ENCODE measurements around the gene ZNF805. TPM values are rescaled to one million over a fixed set of nuclear protein-coding genes. Genes with fewer than 3 reads are reported as not detected.
"Not testable (repeated sequence)": the region's sequence is repeated elsewhere in the genome, so short reads cannot be mapped to it uniquely, and the experiment has no call there.

ZNF805 gene
- 1 to 10 TPM in 5 of 6 donors, not detected in 1; 3.4 to 5.9 (median 4.7) TPM for polyA plus RNA-seq (ENCODE audit: low read depth in 6 of 6)

- DNase-seq (peak; percentile 92), ATAC-seq (ENCODE audit: low read depth in 2 of 2) (peak; percentile 92 to 94)
- Mint-ChIP-seq H3K9me3 (peaks cover 0 to 3% (median 0%) of the 10 kb centered on the region in 7 donors), H3K27me3 (no peaks in the 10 kb centered on the region), H3K27ac (peak within 1 kb of the TSS; percentile 76 to 99 (median 97)), H3K4me3 (peak within 1 kb of the TSS; percentile 91 to 97 (median 95)), H3K36me3 (peaks cover 8 to 12% of the 10 kb centered on the region in 2 donors), H3K4me1 (peaks cover 20 to 41% (median 32%) of the 10 kb centered on the region in 3 donors)
Measured at GRCh38 chr19:57240311-57241090, at the start of gene ZNF805. Gene ZNF805 (plus strand): TSS chr19:57240632. CDS start chr19:57240892, 260 bp downstream.

DNA sequence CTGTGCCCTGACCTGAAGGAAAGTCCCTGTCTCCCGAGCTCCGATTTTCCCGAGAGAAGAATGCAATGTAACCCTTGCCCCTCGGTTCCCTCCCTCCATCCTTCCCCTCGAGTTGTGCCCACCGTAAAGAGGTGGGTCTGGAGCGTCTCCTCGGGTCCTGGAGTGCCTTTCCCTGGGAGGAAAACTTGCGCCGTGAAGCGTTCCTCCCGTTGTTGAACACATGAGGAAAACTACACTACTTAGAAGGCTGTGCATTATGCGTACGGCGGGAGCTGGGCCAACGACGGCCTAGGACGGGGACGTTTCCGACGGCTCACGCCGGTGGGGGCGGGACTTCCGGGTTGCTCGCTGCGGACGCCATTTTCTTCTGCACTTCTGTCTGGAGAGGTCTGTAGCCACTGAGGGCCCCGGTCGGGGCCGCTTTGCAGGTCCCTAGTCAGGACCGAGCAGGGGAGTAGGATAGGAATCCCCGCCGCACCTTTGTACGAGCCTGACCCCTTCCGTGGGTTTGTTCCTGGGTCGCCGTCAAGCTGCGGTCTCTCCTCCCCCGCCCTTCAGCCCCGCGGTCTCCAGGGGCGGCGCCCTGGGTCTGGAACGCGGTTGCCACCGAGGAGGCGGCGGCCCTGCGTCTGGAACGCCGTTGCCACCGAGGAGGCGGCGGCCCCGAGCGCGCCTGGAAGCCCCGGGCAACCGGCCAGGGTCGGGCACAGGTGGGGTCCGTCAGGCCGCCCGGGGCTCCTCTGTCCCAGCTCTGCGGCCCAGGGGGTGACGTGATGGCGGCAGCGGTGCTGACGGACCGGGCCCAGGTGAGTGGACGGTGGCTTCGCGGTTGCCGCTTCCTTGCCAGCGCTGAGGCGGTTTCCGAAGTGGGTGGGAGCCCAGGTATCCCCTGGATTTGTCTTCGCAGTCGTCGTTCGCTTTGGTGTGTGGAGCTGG lies 49.0 kb upstream of the ZNF805 start, which contains the start of gene ZNF264:
ZNF264 (plus strand) TSS at position 360 of the 936 bp plus-strand sequence; CDS start at position 774, 414 bp downstream.
- Mint-ChIP-seq H3K36me3 (peaks cover 31 to 38% of the 10 kb centered on the region in 2 donors), H3K27ac (peak within 1 kb of the TSS; percentile 84 to 96 (median 94)), H3K27me3 (peaks cover 0 to 12% (median 10%) of the 10 kb centered on the region in 3 donors), H3K4me3 (peak within 1 kb of the TSS; percentile 92 to 97 (median 94)), H3K4me1 (peaks cover 24 to 47% (median 34%) of the 10 kb centered on the region in 3 donors), H3K9me3 (peaks cover 6 to 34% (median 16%) of the 10 kb centered on the region in 7 donors)
- ATAC-seq (ENCODE audit: low read depth in 2 of 2) (peak; percentile 97), DNase-seq (peak; percentile 88)

DNA sequence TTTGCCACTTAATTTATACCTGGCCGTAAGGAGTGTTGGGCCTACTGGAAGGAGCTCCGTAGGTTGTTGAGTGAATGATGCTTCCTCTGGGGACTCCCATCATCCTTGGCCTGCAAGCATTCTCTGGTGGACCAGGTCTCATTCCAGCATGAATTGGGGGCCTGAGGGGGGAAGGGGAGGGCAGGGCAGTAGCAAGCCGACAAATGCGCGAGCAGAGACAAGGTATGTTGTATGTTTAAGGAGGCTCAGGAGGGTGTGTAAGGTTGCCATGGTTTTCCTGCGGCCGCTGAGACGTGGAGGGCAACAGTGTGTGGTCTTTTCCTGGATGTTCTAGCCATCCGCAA lies 48.4 kb upstream of the ZNF805 start:
- peaks cover 37 to 43% of the 10 kb centered on the region in 2 donors for H3K36me3 Mint-ChIP-seq
- peak overlapping the region; percentile 92 to 97 (median 94) for H3K4me3 Mint-ChIP-seq
- H3K27ac Mint-ChIP-seq, result peak overlapping the region; percentile 72 to 96 (median 78)
- no peak for DNase-seq
- no peak for ATAC-seq (ENCODE audit: low read depth in 2 of 2)
- peaks cover 27 to 50% (median 39%) of the 10 kb centered on the region in 3 donors for H3K4me1 Mint-ChIP-seq
- peaks cover 0 to 11% (median 7%) of the 10 kb centered on the region in 3 donors for H3K27me3 Mint-ChIP-seq
- peaks cover 6 to 33% (median 16%) of the 10 kb centered on the region in 7 donors for H3K9me3 Mint-ChIP-seq

DNA sequence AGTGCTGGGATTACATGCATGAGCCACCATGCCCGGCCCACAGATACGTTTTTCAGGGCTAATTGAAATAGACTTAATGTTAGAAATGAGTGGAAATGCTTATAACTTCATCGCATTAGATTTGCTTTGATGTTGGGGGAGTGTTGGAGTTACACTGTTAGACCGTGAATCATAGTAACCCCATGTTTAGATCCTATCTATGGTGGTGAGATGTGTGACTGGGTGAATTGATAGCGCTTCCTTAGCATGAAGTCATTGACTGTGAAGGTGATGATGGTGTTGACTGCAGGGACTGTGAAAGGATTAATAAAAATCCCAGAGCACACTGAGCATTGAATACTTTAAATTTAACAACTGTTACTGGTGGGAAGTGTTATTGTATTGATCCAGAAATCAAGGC lies 47.4 kb upstream of the ZNF805 start:
- Mint-ChIP-seq H3K36me3 (peaks cover 34 to 38% of the 10 kb centered on the region in 2 donors), H3K27me3 (peaks cover 0 to 5% (median 0%) of the 10 kb centered on the region in 3 donors), H3K9me3 (peaks cover 5 to 25% (median 9%) of the 10 kb centered on the region in 7 donors)

DNA sequence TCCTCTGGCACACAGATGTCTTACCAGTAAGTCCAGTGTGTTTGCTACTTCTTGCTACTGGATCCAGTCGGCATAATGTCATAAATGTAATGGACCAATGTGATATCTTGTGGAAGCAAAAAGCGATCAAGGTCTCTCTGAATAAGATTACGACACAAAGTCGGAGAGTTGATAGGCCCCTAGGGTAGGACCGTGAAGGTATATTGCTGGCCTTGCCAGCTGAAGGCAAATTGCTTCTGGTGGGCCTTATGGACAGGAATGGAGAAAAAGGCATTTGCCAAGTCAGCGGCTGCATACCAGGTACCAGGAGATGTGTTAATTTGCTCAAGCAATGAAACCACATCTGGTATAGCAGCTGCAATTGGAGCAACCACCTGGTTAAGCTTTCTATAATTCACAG lies 42.6 kb upstream of the ZNF805 start:
- peaks cover 28 to 51% (median 38%) of the 10 kb centered on the region in 3 donors for H3K4me1 Mint-ChIP-seq
- peaks cover 29 to 48% of the 10 kb centered on the region in 2 donors for H3K36me3 Mint-ChIP-seq
- not testable (repeated sequence) for H3K4me3 Mint-ChIP-seq; H3K9me3 Mint-ChIP-seq; ATAC-seq (ENCODE audit: low read depth in 2 of 2); H3K27ac Mint-ChIP-seq; H3K27me3 Mint-ChIP-seq; DNase-seq

More for the DNA sequence above, 47.4 kb upstream of the ZNF805 start:
- no peak for ATAC-seq (ENCODE audit: low read depth in 2 of 2)
- DNase-seq, result no peak
- H3K27ac Mint-ChIP-seq, result peak overlapping the region in 3 of 6 donors; percentile 77 to 96 (median 81)
- peak overlapping the region; percentile 92 to 97 (median 94) for H3K4me3 Mint-ChIP-seq
- H3K4me1 Mint-ChIP-seq, result peaks cover 27 to 50% (median 40%) of the 10 kb centered on the region in 3 donors

DNA sequence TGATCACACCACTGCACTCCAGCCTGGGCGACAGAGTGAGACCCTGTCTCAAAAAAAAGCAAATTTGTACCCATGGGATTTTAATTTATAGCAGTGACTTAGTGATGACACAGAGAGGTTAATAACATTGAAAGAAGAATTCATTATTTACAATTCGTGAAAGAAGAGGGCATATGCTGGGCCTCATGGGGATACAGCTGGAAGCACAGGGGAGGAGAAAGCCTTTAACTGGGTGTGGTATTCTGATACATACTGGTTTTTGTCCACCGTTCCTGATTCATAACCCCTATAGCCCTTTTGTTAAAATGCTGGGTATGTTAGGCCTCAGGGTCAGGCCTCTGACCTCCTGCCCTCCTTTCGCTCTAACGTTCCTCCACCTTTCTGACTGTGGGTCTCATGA lies 38.3 kb upstream of the ZNF805 start:
- Mint-ChIP-seq H3K4me3 (peak overlapping the region in 1 of 8 donors; percentile 0), H3K4me1 (peaks cover 19 to 40% (median 29%) of the 10 kb centered on the region in 3 donors), H3K27me3 (no peaks in the 10 kb centered on the region), H3K36me3 (peaks cover 0 to 23% of the 10 kb centered on the region in 2 donors), H3K27ac (peak overlapping the region in 1 of 6 donors; percentile 72), H3K9me3 (no peaks in the 10 kb centered on the region)
- ATAC-seq (ENCODE audit: low read depth in 2 of 2) (no peak), DNase-seq (no peak)

DNA sequence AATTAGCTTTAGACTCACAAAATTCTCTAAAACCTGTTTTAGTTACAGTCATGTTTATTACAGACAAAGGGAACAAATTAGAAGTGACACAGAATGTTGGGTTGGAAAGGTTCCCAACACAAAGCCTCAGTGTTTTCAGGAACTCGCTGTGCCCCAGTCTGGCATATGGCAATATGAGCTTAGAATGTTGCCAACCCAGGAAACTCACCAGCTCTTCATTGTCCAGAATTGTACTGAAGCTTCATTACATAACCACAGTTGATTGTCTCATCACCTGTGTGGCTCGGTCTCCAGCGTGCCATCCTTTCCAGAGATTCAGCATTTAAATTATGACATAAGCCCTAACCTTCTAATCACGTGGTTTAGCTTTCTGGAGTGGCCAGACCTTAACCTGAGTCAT lies 30.1 kb upstream of the ZNF805 start:
- no peaks in the 10 kb centered on the region for H3K27me3 Mint-ChIP-seq
- peaks cover 0 to 4% (median 0%) of the 10 kb centered on the region in 7 donors for H3K9me3 Mint-ChIP-seq
- no peak overlapping the region for H3K4me3 Mint-ChIP-seq
- no peak for ATAC-seq (ENCODE audit: low read depth in 2 of 2)
- H3K27ac Mint-ChIP-seq, result peak overlapping the region in 2 of 6 donors; percentile 14 to 33
- peaks cover 7 to 8% (median 8%) of the 10 kb centered on the region in 3 donors for H3K4me1 Mint-ChIP-seq
- DNase-seq, result no peak
- peaks cover 26 to 33% of the 10 kb centered on the region in 2 donors for H3K36me3 Mint-ChIP-seq

- Mint-ChIP-seq H3K27me3 (no peaks in the 10 kb centered on the region), H3K36me3 (peaks cover 26 to 33% of the 10 kb centered on the region in 2 donors), H3K4me3 (no peak overlapping the region), H3K4me1 (peaks cover 5 to 15% (median 7%) of the 10 kb centered on the region in 3 donors), H3K27ac (no peak overlapping the region), H3K9me3 (peaks cover 0 to 4% (median 0%) of the 10 kb centered on the region in 7 donors)
- DNase-seq (no peak), ATAC-seq (ENCODE audit: low read depth in 2 of 2) (no peak)
Measured at GRCh38 chr19:57212109-57212508, 28.3 kb upstream of the ZNF805 start.

GRCh38 chr19:57227502-57227901 lies 12.9 kb upstream of the ZNF805 start:
- Mint-ChIP-seq H3K9me3 (peaks cover 0 to 1% (median 0%) of the 10 kb centered on the region in 7 donors), H3K27ac (no peak overlapping the region), H3K4me3 (no peak overlapping the region), H3K4me1 (peaks cover 5 to 11% (median 6%) of the 10 kb centered on the region in 3 donors), H3K27me3 (peaks cover 0 to 6% (median 0%) of the 10 kb centered on the region in 3 donors), H3K36me3 (no peaks in the 10 kb centered on the region)
- no peak for ATAC-seq (ENCODE audit: low read depth in 2 of 2)
- no peak for DNase-seq

- no peak for ATAC-seq (ENCODE audit: low read depth in 2 of 2)
- peaks cover 0 to 6% (median 0%) of the 10 kb centered on the region in 3 donors for H3K27me3 Mint-ChIP-seq
- H3K27ac Mint-ChIP-seq, result no peak overlapping the region
- peaks cover 7 to 13% (median 9%) of the 10 kb centered on the region in 3 donors for H3K4me1 Mint-ChIP-seq
- H3K4me3 Mint-ChIP-seq, result no peak overlapping the region
- no peak for DNase-seq
- peaks cover 0 to under 1% (median 0%) of the 10 kb centered on the region in 7 donors for H3K9me3 Mint-ChIP-seq
- no peaks in the 10 kb centered on the region for H3K36me3 Mint-ChIP-seq
Measured at GRCh38 chr19:57231686-57232085, 8.7 kb upstream of the ZNF805 start.

DNA sequence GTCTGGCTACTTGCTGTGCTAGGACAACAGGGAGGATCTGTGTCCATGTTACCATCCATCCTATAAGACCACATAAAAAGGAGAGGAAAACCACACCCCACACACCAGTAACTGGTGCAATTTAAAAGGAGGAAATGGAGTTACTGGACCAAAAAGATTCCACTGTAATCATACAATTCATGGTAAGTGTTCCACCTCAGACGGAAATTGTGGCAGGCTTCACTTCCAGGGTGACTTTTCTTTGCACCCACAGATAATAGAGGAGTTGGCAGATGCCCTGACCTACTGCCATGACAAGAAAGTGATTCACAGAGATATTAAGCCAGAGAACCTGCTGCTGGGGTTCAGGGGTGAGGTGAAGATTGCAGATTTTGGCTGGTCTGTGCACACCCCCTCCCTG lies 7.2 kb upstream of the ZNF805 start:
- H3K27me3 Mint-ChIP-seq, result peaks cover 0 to 6% (median 0%) of the 10 kb centered on the region in 3 donors
- H3K9me3 Mint-ChIP-seq, result no peaks in the 10 kb centered on the region
- no peaks in the 10 kb centered on the region for H3K36me3 Mint-ChIP-seq
- peak overlapping the region in 3 of 6 donors; percentile 21 to 85 (median 57) for H3K27ac Mint-ChIP-seq
- no peak for DNase-seq
- peak overlapping the region in 2 of 8 donors; percentile 47 to 65 for H3K4me3 Mint-ChIP-seq
- ATAC-seq (ENCODE audit: low read depth in 2 of 2), result no peak
- peaks cover 7 to 13% (median 9%) of the 10 kb centered on the region in 3 donors for H3K4me1 Mint-ChIP-seq

GRCh38 chr19:57239982-57240310 lies 486 bp upstream of the ZNF805 start:
- Mint-ChIP-seq H3K4me3 (peak overlapping the region; percentile 91 to 97 (median 95)), H3K27ac (peak overlapping the region; percentile 70 to 99 (median 97)), H3K4me1 (peaks cover 20 to 38% (median 29%) of the 10 kb centered on the region in 3 donors), H3K9me3 (peaks cover 0 to 3% (median 0%) of the 10 kb centered on the region in 7 donors), H3K36me3 (peaks cover 6 to 10% of the 10 kb centered on the region in 2 donors), H3K27me3 (no peaks in the 10 kb centered on the region)
- ATAC-seq (ENCODE audit: low read depth in 2 of 2), result peak; percentile 2 to 3
- no peak for DNase-seq
